K562 (cell line): ENCODE measurements around the gene RPS6KA6.

Experiments used
- ARID3A ChIP-seq: IDR thresholded peaks from 2 replicates; pipeline ENCODE4 v1.6.1; 2012; ENCODE audit warnings: low read depth, low read length, improper control_type of control experiment, borderline replicate concordance
- ARID3B ChIP-seq: fragments of 250-450 bp; sonication (Bioruptor Pico); IDR thresholded peaks from 2 replicates; pipeline ENCODE4 v1.4.0; 2020; ENCODE audit warnings: borderline replicate concordance
- CHD2 ChIP-seq: IDR thresholded peaks from 2 replicates; pipeline ENCODE4 v1.6.1; 2011; ENCODE audit warnings: low read depth, low read length
- CTCF ChIP-seq, 3 experiments: IDR thresholded peaks in 2 of 3; conservative IDR thresholded peaks in 1 of 3; 2 replicates each; pipeline ENCODE4 v1.5.1; 2011 to 2012; ENCODE audit warnings: low read length in 3 of 3, mild to moderate bottlenecking in 3 of 3, control low read depth in 2 of 3, improper control_type of control experiment in 1 of 3, inconsistent platforms in 1 of 3, low read depth in 1 of 3, mixed read lengths in 1 of 3, moderate library complexity in 1 of 3; ENCODE audit not compliant: insufficient read depth in 2 of 3
- EP300 ChIP-seq: IDR thresholded peaks from 2 replicates; pipeline ENCODE4 v1.6.1; 2012; ENCODE audit warnings: low read length, improper control_type of control experiment
- ETV1 ChIP-seq: fragments of 450-650 bp; conservative IDR thresholded peaks from 2 replicates; pipeline ENCODE4 v1.6.1; 2016; ENCODE audit warnings: missing genetic modification characterization, control low read depth, low read depth, missing compliant biosample characterization
- MLLT1 ChIP-seq, 2 experiments: fragments of 450-650 bp; IDR thresholded peaks; 2 replicates each; pipeline ENCODE4 v1.6.1; 2016
- MTA3 ChIP-seq: fragments of 450-650 bp; formaldehyde crosslinking; IDR thresholded peaks from 2 replicates; pipeline ENCODE4 v1.6.1; 2017; ENCODE audit warnings: mild to moderate bottlenecking, borderline replicate concordance
- NFIX ChIP-seq: fragments of 250-450 bp; sonication (Bioruptor Pico); IDR thresholded peaks from 2 replicates; pipeline ENCODE4 v1.4.0; 2020; ENCODE audit warnings: low read depth, mild to moderate bottlenecking, moderate library complexity
- POLR2A ChIP-seq: fragments of 450-650 bp; conservative IDR thresholded peaks from 2 replicates; pipeline ENCODE4 v1.6.1; 2016
- PREB ChIP-seq: sonication (generic); formaldehyde crosslinking; IDR thresholded peaks from 2 replicates; pipeline ENCODE4 v1.8.1; 2023; ENCODE audit warnings: mild to moderate bottlenecking, missing genetic modification reagents
- TARDBP ChIP-seq: fragments of 450-650 bp; IDR thresholded peaks from 2 replicates; pipeline ENCODE4 v1.6.1; 2016
- VEZF1 ChIP-seq: fragments of 200-800 bp; sonication (Bioruptor generic); IDR thresholded peaks from 2 replicates; pipeline ENCODE4 v1.6.1; 2017; ENCODE audit warnings: missing genetic modification characterization, missing compliant biosample characterization
- ZBTB33 ChIP-seq: sonication (generic); formaldehyde crosslinking; IDR thresholded peaks from 2 replicates; pipeline ENCODE4 v1.8.1; 2023; ENCODE audit warnings: mild to moderate bottlenecking, missing genetic modification reagents

- TF ChIP-seq ARID3B (no peak), VEZF1 (no peak), ARID3A (no peak), ZBTB33 (CRISPR knock-in tag) (no peak), CHD2 (no peak), ETV1 (tag) (no peak), NFIX (CRISPR knock-in tag) (no peak), EP300 (no peak), MLLT1 (IDR thresholded peaks at IDR 0.05) (no peak), CTCF (IDR thresholded peaks at IDR 0.05 in 2 of 3, conservative IDR thresholded peaks at IDR 0.05 in 1 of 3; ENCODE audit: insufficient read depth in 2 of 3, low read depth in 1 of 3, low read length in 3 of 3) (no peak), TARDBP (no peak), POLR2A (no peak), MTA3 (no peak), PREB (CRISPR knock-in tag) (no peak)
These were observed 11.7 kb upstream of the RPS6KA6 start for GRCh38 chrX:84199688-84200087.
